Muscle layer of colon (tissue), 2 donors: ENCODE measurements around the gene SLC7A14.

Experiments
- H3K27ac ChIP-seq: one replicate; pipeline ENCODE4 v1.7.0; 2013; ENCODE audit warnings: low read depth, mild to moderate bottlenecking, low read length, moderate library complexity
- H3K27me3 ChIP-seq, 2 donors: one replicate each; pipeline ENCODE4 v1.7.0; 2013; ENCODE audit warnings: low read length in 2 of 2, mild to moderate bottlenecking in 2 of 2; ENCODE audit not compliant: insufficient read depth in 2 of 2, control insufficient read depth in 1 of 2
- H3K36me3 ChIP-seq: one replicate; pipeline ENCODE4 v1.7.0; 2013; ENCODE audit warnings: mild to moderate bottlenecking, low read length; ENCODE audit not compliant: insufficient read depth
- H3K4me1 ChIP-seq: one replicate; pipeline ENCODE4 v1.7.0; 2013; ENCODE audit warnings: mild to moderate bottlenecking, low read length; ENCODE audit not compliant: insufficient read depth
- H3K4me3 ChIP-seq, 2 donors: one replicate each; pipeline ENCODE4 v1.7.0; 2013; ENCODE audit warnings: low read length in 2 of 2, low read depth in 1 of 2, mild to moderate bottlenecking in 1 of 2, moderate library complexity in 1 of 2
- H3K9ac ChIP-seq: one replicate; pipeline ENCODE4 v1.7.0; 2013; ENCODE audit warnings: low read length
- H3K9me3 ChIP-seq: one replicate; pipeline ENCODE4 v1.7.0; 2013; ENCODE audit warnings: mild to moderate bottlenecking, low read length
- donor health status: abdominal sarcoma.
- donor health status: Adenocarcinoma of cecum.

Gene SLC7A14

DNA sequence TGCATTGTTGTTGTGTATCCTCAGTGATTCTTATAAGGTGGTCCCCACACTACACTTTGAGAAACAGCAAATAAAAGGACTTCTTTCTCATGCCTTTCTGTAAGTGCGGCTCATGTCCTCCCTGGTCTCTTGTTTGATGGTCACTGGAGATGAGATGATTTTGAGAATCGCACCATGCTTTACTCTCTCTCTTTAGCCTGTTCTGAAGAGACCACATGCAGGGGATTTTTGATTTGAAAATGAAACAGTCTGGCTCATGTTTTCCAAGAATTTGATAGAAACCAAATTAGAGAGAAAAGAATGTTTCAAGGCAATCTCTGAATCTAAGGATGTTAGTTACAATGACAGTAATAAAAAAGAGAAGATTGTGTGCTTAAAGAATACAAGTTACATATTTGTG lies 149.2 kb downstream of the SLC7A14 start:
- H3K36me3 ChIP-seq: no peaks in the 10 kb centered on the region
- no peak overlapping the region for H3K27ac ChIP-seq
- H3K4me1 ChIP-seq: no peaks in the 10 kb centered on the region
- H3K9me3 ChIP-seq: no peaks in the 10 kb centered on the region
- no peaks in the 10 kb centered on the region for H3K27me3 ChIP-seq
- H3K9ac ChIP-seq: no peak overlapping the region
- H3K4me3 ChIP-seq: no peak overlapping the region

- no peak overlapping the region for H3K9ac ChIP-seq
- H3K4me3 ChIP-seq: no peak overlapping the region
- H3K27me3 ChIP-seq: no peaks in the 10 kb centered on the region
- H3K4me1 ChIP-seq: no peaks in the 10 kb centered on the region
- H3K36me3 ChIP-seq: no peaks in the 10 kb centered on the region
- no peaks in the 10 kb centered on the region for H3K9me3 ChIP-seq
- H3K27ac ChIP-seq: no peak overlapping the region
These were observed 153.5 kb downstream of the SLC7A14 start for GRCh38 chr3:170432416-170432815.

DNA sequence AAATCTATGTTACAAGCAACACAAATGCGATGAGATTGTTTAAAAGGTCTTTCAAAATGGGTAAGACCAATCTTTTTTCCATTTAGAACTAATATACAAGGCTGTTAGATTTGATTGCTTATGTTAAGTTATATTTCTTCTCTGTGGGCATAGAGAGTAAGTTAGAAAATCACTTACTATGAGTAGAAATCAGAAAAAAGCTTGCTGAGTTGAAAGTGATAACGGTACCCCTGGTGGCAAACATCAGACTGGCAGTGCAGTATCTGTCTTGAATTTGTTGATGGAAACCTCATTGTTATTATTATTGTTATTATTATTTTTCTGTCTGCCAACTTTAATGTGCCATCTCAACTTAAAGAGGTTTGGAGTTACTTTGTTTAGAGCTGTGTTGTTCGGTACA lies 154.8 kb downstream of the SLC7A14 start:
- H3K9me3 ChIP-seq: no peaks in the 10 kb centered on the region
- H3K4me1 ChIP-seq: no peaks in the 10 kb centered on the region
- no peak overlapping the region for H3K9ac ChIP-seq
- H3K27me3 ChIP-seq: no peaks in the 10 kb centered on the region
- no peak overlapping the region for H3K4me3 ChIP-seq
- no peak overlapping the region for H3K27ac ChIP-seq
- no peaks in the 10 kb centered on the region for H3K36me3 ChIP-seq

DNA sequence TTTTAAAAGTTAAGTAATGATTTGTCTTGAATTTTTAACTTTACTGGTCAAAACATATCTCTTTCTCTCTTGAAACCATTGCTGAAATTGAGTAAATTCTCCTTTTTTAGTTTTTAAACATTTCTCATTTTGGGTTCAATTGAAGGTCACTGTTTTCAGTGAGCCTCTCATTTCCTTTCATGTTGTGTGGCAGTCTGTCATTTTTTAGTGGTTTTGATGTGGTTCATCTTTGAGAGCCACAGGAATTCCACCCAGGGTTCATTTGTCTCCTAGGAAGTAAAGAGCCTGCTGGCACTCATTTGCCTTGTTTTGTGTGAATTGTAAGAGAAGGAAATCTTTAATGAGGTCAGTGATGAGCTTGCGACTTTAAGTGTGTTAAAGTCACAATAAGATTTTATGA lies 156.8 kb downstream of the SLC7A14 start:
- Histone ChIP-seq H3K9ac (no peak overlapping the region), H3K4me3 (no peak overlapping the region), H3K4me1 (no peaks in the 10 kb centered on the region), H3K27me3 (no peaks in the 10 kb centered on the region), H3K36me3 (no peaks in the 10 kb centered on the region), H3K9me3 (no peaks in the 10 kb centered on the region), H3K27ac (no peak overlapping the region)

DNA sequence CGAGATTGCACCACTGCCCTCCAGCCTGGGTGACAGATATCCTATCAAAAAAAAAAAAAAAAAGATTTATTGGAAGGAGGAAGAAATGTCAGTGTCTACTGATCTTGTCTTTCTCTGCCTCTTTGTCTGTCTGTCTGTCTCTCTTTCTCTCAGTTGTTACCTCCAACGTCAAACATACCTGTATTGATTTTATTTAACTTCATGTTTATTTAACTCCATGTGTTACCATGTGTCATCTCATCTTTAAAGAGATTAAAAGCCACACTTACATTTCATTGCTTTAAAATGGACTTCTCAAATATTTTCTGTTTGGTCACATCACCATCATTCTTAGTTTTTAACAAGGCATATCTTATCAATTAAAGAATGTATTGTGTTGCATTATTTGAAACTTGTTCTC lies 157.8 kb downstream of the SLC7A14 start:
- no peaks in the 10 kb centered on the region for H3K27me3 ChIP-seq
- no peaks in the 10 kb centered on the region for H3K4me1 ChIP-seq
- no peaks in the 10 kb centered on the region for H3K9me3 ChIP-seq
- no peaks in the 10 kb centered on the region for H3K36me3 ChIP-seq
- H3K9ac ChIP-seq: no peak overlapping the region
- H3K27ac ChIP-seq: no peak overlapping the region
- H3K4me3 ChIP-seq: no peak overlapping the region

DNA sequence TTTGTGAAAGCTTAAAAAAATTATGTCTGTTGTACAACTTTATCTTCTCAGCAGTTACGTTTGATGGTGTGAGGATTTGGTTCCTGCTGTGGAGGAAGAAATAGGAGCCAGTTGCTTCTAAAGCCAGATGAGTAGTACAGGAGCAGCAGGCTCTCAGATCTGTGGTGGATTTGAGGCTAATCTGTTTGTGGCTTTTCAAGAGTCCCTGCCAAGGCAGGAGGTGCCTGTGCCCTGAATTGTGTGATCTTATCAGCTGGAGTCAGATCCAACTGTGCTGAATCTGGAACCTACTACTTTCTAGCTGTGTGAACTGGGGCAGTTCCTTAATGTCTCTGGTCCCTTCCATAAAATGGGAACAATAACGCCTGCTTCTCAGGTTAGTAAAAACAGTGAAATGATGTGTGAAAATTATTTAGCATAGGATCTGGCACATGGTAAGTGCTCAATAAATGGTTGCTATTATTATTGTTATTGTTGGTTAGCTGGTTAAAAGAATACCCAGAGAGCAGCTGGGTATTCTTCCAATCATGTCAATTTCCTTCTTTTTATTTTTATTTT lies 159.6 kb downstream of the SLC7A14 start:
- no peaks in the 10 kb centered on the region for H3K27me3 ChIP-seq
- no peaks in the 10 kb centered on the region for H3K36me3 ChIP-seq
- H3K4me3 ChIP-seq: no peak overlapping the region
- H3K4me1 ChIP-seq: no peaks in the 10 kb centered on the region
- no peak overlapping the region for H3K27ac ChIP-seq
- H3K9ac ChIP-seq: no peak overlapping the region
- H3K9me3 ChIP-seq: no peaks in the 10 kb centered on the region

DNA sequence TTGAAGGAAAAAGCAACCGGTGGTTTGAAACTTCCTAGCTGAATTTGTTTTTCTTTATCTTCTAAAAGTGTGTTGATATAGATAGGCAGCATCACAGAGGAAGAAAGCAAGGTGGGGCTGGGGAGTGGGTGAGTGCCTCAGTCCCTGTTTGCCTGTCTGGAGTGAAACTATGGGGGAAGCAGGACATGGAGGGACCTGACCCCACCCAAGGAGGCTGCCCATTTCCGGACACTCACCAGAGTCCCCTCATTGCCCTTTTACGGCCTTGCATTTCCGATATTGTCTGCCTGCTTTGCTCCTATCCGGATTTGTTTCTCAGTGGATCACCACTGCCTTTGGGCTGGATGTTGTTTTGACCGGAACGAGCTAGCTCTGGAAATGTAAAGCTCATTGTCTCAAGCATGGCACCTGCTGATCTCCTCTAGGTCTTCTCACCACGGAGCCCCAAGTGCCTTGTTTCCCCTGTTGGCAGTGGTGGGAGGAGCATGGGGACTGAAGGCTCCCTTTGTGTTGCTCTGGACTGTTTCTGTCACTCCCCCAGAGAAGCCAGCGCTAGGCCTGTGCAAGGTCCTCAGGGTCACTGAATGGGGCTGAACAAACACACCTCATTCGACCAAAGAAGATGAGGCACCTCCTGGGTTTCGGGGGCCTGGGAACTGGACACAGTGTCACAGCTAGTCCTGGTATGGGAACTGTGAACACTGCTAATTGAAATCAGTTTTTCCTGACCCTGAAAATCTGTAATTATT lies 160.2 kb downstream of the SLC7A14 start:
- Histone ChIP-seq H3K27ac (no peak overlapping the region), H3K36me3 (no peaks in the 10 kb centered on the region), H3K9me3 (no peaks in the 10 kb centered on the region), H3K27me3 (no peaks in the 10 kb centered on the region), H3K9ac (no peak overlapping the region), H3K4me3 (no peak overlapping the region), H3K4me1 (no peaks in the 10 kb centered on the region)

GRCh38 chr3:170424879-170425278 lies 161.0 kb downstream of the SLC7A14 start:
- peaks cover 0 to 3% of the 10 kb centered on the region in 2 donors for H3K27me3 ChIP-seq
- no peaks in the 10 kb centered on the region for H3K9me3 ChIP-seq
- no peak overlapping the region for H3K9ac ChIP-seq
- H3K36me3 ChIP-seq: no peaks in the 10 kb centered on the region
- no peaks in the 10 kb centered on the region for H3K4me1 ChIP-seq
- H3K27ac ChIP-seq: no peak overlapping the region
- no peak overlapping the region for H3K4me3 ChIP-seq

- peaks cover 0 to 20% of the 10 kb centered on the region in 2 donors for H3K27me3 ChIP-seq
- no peaks in the 10 kb centered on the region for H3K36me3 ChIP-seq
- no peak overlapping the region for H3K27ac ChIP-seq
- H3K4me3 ChIP-seq: no peak overlapping the region
- H3K9ac ChIP-seq: no peak overlapping the region
- no peaks in the 10 kb centered on the region for H3K4me1 ChIP-seq
- no peaks in the 10 kb centered on the region for H3K9me3 ChIP-seq
These were observed 162.8 kb downstream of the SLC7A14 start for GRCh38 chr3:170423001-170423615.

- Histone ChIP-seq H3K4me1 (no peaks in the 10 kb centered on the region), H3K4me3 (no peak overlapping the region)
These were observed 164.1 kb downstream of the SLC7A14 start for GRCh38 chr3:170421758-170422157.

DNA sequence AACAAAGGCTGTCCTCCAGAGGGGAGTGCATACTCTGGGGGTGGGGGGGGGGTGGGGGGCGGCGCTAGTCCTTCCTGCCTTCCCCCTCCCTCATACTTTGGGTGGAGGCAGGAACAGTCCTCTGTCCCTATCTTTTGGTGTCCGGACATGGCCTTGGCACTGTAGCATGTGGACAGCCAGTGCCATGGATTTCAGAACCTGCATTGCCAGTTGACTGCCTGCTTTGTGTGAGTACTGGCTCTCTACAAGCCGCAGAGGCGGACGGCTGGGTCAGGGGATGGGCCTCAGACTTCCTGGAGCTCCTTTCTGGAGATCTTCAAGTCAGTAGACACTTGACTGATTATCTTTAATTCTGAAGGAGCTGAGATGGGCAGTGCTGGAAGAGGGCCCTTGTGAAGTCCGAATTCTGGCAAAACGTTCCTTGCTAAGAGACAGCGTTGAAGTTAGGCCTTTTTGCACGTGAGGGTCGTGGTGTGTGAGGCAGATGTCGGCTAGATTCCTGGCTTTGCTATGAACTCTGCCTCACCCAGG lies 164.7 kb downstream of the SLC7A14 start:
- Histone ChIP-seq H3K36me3 (no peaks in the 10 kb centered on the region), H3K4me3 (peak overlapping the region in 1 of 2 donors; percentile 23), H3K9me3 (no peaks in the 10 kb centered on the region), H3K4me1 (no peaks in the 10 kb centered on the region), H3K9ac (no peak overlapping the region), H3K27ac (no peak overlapping the region), H3K27me3 (peaks cover 0 to 25% of the 10 kb centered on the region in 2 donors)

More at GRCh38 chr3:170421758-170422157, 164.1 kb downstream of the SLC7A14 start:
- H3K27me3 ChIP-seq: peaks cover 0 to 25% of the 10 kb centered on the region in 2 donors
- no peaks in the 10 kb centered on the region for H3K9me3 ChIP-seq
- no peaks in the 10 kb centered on the region for H3K36me3 ChIP-seq
- no peak overlapping the region for H3K27ac ChIP-seq
- H3K9ac ChIP-seq: no peak overlapping the region
